HG02642 (cell line): ENCODE results near the gene MOGAT3.

Experiments used
- ATAC-seq: cut with Tn5 transposase; IDR thresholded peaks from one replicate; pipeline ENCODE4 v1.9.1; 2021; ENCODE audit warnings: mild to moderate bottlenecking; ENCODE audit not compliant: unreplicated experiment, poor library complexity

The MOGAT3 gene

GRCh38 chr7:101174322-101174854 lies 26.4 kb downstream of the MOGAT3 start:
- no peak for ATAC-seq

DNA sequence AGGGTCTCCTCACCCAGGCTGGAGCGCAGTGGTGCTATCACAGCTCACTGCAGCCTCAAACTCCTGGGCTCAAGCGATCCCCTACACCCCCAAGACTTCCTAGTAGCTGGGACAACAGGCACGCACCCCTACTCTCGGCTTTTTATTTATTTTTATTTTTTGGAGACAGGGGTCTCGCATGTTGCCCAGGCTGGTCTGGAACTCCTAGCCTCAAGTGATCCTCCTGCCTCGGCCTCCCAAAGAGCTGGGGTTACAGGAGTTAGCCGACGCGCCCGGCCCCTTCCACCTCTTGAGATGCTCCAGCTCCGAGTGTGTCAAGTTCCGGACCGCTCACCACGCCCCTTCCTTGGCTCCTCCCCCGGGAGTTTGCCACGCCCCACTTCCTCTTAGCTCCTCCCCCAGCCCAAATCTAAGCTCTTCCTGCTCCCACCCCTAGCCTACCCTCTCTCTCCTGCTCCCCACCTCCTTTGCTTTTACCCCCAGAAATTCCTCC lies 27.0 kb downstream of the MOGAT3 start:
- ATAC-seq, result peak; percentile 43

DNA sequence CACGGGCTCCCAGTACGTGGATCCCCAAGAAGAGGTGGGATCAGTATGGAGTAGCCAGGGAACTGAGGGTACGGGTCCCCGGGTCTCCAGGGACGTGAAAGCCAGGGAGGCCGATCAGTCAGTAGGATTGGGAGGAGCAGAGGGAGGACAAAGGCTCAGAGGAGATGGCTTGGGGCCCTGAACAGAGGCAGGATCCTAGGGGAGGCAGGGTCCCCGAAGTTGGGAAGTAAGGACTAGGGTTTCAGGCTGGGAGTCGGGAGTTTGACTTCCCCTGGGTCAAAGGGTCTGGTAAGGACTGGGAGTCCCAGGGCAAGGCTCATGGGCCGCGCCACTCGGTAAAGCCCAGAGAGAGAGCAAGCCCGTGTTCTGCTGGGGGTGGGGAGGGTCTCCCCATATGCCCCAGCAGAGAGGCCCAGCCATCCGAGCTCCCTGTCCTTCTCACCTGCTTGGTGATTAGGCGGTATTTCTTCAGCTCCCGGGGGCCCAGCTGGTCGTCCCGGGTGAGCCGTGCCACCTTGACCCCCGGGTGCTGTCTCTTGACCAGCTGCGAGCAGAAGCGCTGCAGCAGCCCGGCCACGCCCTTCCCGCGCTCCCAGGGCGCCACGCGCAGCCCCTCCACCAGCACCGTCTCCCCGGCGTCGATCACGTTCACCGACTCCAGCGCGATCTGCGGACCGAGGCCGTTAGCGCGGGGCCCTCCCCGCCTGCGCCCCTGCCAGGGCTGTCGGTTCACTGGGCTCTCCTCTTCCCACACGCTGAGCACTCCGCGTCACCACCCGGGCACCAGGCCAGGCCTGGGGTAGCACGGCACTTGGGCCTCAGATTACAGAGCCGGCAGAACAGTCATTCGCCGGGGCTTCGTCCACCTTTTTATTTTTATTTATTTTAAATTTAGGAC lies 27.7 kb downstream of the MOGAT3 start:
- ATAC-seq, result no peak

DNA sequence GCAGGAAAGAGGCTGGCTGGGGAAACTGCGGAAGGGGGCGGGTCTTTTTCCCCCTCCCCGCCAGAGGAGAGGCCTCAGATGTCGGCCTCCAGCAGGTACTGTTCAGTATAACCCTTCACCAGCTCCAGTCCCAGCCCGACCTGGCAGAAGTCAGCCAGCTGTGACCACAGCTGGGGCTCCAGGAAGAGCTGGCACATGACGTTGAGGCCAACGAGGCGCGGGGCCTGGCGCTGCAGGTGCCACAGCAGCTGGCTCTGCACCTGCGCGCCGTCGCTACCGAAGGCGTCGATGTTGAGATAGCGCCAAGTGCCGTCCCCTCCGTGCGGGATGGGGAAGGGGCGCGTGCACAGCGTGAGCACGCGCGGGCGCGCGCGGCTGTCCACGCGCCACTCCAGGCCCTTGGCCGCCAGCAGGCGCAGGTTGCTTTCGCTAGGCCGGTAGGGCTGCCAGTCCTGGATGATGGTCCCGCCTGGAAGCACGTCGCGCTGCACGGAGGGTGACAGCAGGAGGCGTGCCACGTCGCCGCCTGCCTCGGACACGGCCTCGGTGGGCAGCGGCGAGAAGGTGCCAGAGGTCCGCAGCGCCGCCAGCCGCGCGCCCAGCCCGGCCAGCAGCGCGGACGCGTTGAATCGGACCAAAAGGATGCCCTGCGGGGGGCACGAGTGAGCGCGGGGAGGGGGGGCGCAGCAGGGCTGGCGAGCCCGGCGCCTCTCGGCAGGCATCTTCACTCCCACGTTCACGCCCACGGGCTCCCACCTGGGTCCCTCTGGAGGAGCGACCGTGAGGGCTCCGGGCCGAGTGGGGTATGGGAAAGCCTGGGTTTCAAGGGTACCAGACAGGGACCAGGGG lies 28.6 kb downstream of the MOGAT3 start:
- no peak for ATAC-seq

DNA sequence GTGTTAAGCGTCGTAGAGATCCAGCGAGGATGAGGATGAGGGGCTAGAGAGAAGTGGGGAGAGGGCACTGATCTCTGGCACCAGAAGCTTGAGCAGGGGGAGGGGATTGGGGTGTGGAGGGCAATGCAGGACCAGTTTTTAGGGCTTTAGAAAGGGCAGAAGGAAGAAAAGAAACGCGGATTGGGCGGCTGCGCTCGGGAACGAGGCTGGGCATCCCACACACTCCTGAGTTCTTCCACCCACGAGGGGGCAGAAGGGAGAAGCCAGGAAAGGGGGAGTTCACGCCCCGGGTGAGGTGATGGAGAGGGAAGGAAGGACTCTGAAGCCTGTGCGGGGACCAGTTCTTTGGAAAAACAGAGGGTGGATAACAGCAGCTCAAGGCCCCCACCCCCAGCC lies 29.4 kb downstream of the MOGAT3 start:
- no peak for ATAC-seq

- ATAC-seq, result no peak
These were observed 30.0 kb downstream of the MOGAT3 start for GRCh38 chr7:101170617-101171441.

DNA sequence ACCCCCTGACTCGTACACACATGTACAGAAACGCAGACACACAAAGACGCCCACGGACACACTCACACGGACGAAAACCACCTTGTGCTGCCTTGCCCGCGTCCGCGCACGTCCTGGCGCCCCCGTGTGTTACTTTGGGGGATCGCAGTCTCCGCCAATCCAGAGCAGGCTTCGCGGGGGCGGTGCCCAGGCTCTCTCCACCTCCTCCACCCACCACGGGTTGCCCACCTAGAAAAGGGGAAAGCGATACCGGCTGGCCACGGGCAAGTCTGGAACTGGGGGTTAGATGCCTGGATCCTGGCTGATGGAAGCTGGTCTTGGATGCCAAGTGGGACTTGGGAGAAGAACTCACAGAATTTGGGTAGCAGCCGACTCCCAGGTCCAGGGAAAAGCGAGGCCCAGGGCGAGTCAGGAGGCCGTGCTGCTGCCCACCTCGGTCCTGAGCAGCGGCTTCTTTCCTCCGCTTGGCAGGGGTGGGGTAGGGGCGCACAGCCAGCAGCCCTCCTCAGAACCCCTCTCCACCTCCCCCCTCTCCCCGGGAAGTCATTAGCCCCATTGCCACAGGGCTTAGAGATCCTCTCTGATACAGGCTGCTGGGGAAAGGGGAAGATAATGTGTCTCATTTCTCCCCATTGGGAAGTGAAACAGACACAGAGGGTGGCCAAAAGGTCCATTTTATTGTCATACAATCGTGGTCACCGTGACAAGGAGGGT lies 30.8 kb downstream of the MOGAT3 start:
- peak; percentile 48 for ATAC-seq

- no peak for ATAC-seq
These were observed 31.6 kb downstream of the MOGAT3 start for GRCh38 chr7:101169110-101169837.

GRCh38 chr7:101168412-101169049 lies 32.3 kb downstream of the MOGAT3 start:
- no peak for ATAC-seq

GRCh38 chr7:101167645-101168411 lies 33.0 kb downstream of the MOGAT3 start:
- ATAC-seq, result no peak

GRCh38 chr7:101166909-101167644 lies 33.8 kb downstream of the MOGAT3 start:
- no peak for ATAC-seq

DNA sequence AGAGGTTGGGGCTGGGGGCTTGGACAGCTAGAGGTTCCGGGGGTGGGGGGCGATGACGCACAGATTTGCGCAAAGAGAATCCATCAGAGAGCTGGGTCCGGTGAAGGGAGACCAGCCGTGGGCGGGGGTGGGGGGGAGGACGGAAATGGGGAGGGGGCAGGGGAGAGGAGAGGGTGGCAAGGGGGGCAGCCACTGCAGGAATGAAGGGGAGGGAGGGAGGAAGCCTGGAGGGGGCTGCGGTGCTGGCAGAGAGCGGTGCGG lies 34.3 kb downstream of the MOGAT3 start:
- no peak for ATAC-seq

DNA sequence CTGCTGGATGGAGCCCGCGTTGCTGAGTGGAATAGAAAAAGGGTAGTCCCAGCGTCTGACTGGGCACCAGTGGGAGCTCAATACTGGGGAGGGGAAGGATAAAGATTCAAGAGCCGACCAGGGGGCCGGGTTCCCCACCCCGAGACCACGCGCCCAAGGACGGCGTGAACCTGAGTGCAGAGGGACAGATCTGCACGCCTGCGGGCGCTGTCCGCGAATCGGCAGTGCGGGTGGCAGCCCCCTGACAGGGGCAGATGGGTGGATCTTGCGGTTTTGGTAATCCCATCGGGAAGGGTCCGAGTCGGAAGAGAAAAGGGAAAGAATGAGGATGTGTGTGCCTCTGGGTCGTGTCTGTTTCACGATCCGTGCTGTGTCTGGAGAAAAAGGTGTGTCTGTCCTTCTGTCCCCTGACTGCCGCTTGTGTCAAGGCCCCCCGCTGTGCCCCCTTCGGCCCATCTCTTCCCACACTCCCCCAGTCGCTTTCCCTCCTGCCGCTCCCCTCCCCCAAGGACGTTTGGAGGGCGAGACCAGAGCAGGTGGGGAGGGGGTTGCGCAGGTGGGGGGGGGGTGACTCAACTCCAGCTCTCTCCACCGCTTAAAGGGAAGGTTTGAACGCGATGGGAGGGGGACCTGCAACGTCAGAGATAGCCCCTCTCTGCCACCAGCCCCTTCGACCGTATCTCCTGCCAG lies 34.7 kb downstream of the MOGAT3 start:
- ATAC-seq, result no peak

DNA sequence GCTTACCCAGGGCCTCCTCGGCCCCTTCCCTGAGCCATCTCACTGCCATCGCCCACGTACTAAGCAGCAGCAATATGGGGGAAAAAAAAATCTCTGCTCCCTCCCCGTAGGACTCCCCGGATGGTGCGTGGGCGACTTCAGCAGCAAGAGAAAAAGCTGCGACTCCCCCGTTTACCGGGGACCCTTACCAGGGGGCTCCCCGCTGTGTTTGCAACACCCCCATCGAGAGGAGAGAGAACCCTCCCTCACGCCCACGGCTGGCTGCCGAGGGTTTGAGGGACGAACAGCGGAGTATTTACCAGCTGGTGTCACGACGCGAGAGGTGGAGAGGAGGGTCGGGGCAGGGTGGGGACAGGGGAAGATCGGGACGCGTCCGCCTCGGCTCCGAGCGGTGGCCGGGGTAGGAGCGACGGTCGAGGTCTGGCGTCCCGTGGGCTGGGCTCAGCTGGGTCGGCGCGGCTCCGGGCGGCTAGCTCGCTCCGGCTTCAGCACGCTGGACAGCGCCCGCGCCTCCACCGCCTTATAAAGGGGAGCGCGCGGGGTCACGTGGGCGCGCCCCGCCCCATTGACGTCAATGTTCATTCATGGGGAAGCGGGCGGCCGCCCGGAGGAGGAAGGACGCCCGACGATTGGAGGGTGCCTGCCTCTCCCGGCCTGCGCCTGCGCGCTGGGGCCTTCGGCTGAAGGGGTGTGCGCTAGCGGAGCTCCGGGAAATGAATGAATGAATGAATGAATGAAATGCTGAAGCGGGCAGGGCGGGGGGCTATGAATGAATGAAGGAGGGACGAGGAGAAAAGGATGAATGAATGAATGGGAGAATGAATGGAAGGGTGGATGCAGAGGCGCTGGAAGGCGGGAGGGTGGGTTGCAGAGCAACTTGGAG lies 35.5 kb downstream of the MOGAT3 start, which contains the start of gene VGF:
TSS of gene VGF (minus strand) at position 495 of the 883 bp plus-strand sequence. CDS start 726 bp downstream, outside the sequence.
- peak; percentile 72 for ATAC-seq

- no peak for ATAC-seq
These were observed 36.6 kb downstream of the MOGAT3 start for GRCh38 chr7:101164071-101164840.
